Endothelial cell (in vitro differentiated cells): ENCODE data around the gene ZMYM2. TPM values are rescaled to one million over a fixed set of nuclear protein-coding genes. Genes with fewer than 3 reads are reported as not detected.

Source experiments
- DNase-seq: peaks from one replicate; pipeline ENCODE4 v3.0.0; 2021; ENCODE audit warnings: low spot score
- H3K27ac Mint-ChIP-seq: one replicate; pipeline ENCODE4 v1.8.0; 2021; ENCODE audit warnings: mixed read lengths, inconsistent platforms; ENCODE audit not compliant: unreplicated experiment
- H3K27me3 Mint-ChIP-seq: one replicate; pipeline ENCODE4 v1.8.0; 2021; ENCODE audit warnings: mild to moderate bottlenecking, moderate library complexity, mixed read lengths, inconsistent platforms; ENCODE audit not compliant: unreplicated experiment
- H3K36me3 Mint-ChIP-seq: one replicate; pipeline ENCODE4 v1.8.0; 2021; ENCODE audit warnings: mild to moderate bottlenecking, low read depth, mixed read lengths, inconsistent platforms; ENCODE audit not compliant: unreplicated experiment
- H3K4me1 Mint-ChIP-seq: one replicate; pipeline ENCODE4 v1.8.0; 2021; ENCODE audit warnings: mild to moderate bottlenecking, mixed read lengths, inconsistent platforms; ENCODE audit not compliant: unreplicated experiment
- H3K4me3 Mint-ChIP-seq: one replicate; pipeline ENCODE4 v1.8.0; 2021; ENCODE audit warnings: mild to moderate bottlenecking, mixed read lengths, inconsistent platforms; ENCODE audit not compliant: unreplicated experiment
- H3K9me3 Mint-ChIP-seq: one replicate; pipeline ENCODE4 v1.8.0; 2021; ENCODE audit warnings: mixed read lengths, inconsistent platforms; ENCODE audit not compliant: unreplicated experiment
- CTCF ChIP-seq: fragments of 200-600 bp; sonication (generic); IDR thresholded peaks from one replicate; pipeline ENCODE4 v1.5.0; 2021; ENCODE audit warnings: antibody characterized with exemption; ENCODE audit not compliant: unreplicated experiment
- total RNA-seq: library from RNA; stranded (reverse); fragmentation: NEBNext Ultra II Directional; extraction: Animal tissue kit (Norgen Biotek cat#: 25700); gene quantifications from one replicate; pipeline ENCODE4 v1.2.1, GENCODE V29; 2021; ENCODE audit not compliant: unreplicated experiment

Gene ZMYM2
- total RNA-seq, 1 donor from 2014 or later, result 124 TPM

- H3K9me3 Mint-ChIP-seq, result no peaks in the 10 kb centered on the region
- no peaks in the 10 kb centered on the region for H3K27me3 Mint-ChIP-seq
- DNase-seq, result no peak
- H3K27ac Mint-ChIP-seq, result peak overlapping the region; percentile 49
- H3K4me3 Mint-ChIP-seq, result no peak overlapping the region
- TF ChIP-seq CTCF, result no peak
- peaks cover 10% of the 10 kb centered on the region for H3K36me3 Mint-ChIP-seq
- peaks cover 6% of the 10 kb centered on the region for H3K4me1 Mint-ChIP-seq
These were observed 91.3 kb downstream of the ZMYM2 start for GRCh38 chr13:20049558-20050473.

GRCh38 chr13:20051366-20051765, 92.8 kb downstream of the ZMYM2 start:
- no peak for DNase-seq
- TF ChIP-seq CTCF, result no peak
- H3K27me3 Mint-ChIP-seq, result no peaks in the 10 kb centered on the region
- H3K4me3 Mint-ChIP-seq, result no peak overlapping the region
- H3K9me3 Mint-ChIP-seq, result no peaks in the 10 kb centered on the region
- H3K27ac Mint-ChIP-seq, result peak overlapping the region; percentile 17
- H3K36me3 Mint-ChIP-seq, result peaks cover 18% of the 10 kb centered on the region
- H3K4me1 Mint-ChIP-seq, result peaks cover 6% of the 10 kb centered on the region

- H3K9me3 Mint-ChIP-seq, result no peaks in the 10 kb centered on the region
- peaks cover 18% of the 10 kb centered on the region for H3K36me3 Mint-ChIP-seq
- TF ChIP-seq CTCF, result no peak
- H3K27me3 Mint-ChIP-seq, result no peaks in the 10 kb centered on the region
- DNase-seq, result no peak
- H3K4me3 Mint-ChIP-seq, result no peak overlapping the region
- no peak overlapping the region for H3K27ac Mint-ChIP-seq
- H3K4me1 Mint-ChIP-seq, result peaks cover 6% of the 10 kb centered on the region
These were observed 94.5 kb downstream of the ZMYM2 start for GRCh38 chr13:20053016-20053415.

- no peak for TF ChIP-seq CTCF
- Mint-ChIP-seq H3K27me3 (no peaks in the 10 kb centered on the region), H3K4me3 (no peak overlapping the region), H3K4me1 (peaks cover 6% of the 10 kb centered on the region), H3K27ac (no peak overlapping the region), H3K9me3 (no peaks in the 10 kb centered on the region), H3K36me3 (peaks cover 22% of the 10 kb centered on the region)
- DNase-seq, result no peak
These were observed 95.4 kb downstream of the ZMYM2 start for GRCh38 chr13:20053891-20054290.

GRCh38 chr13:20054586-20054985, 96.1 kb downstream of the ZMYM2 start:
- Mint-ChIP-seq H3K4me3 (no peak overlapping the region), H3K4me1 (peaks cover 1% of the 10 kb centered on the region), H3K27me3 (peaks cover 1% of the 10 kb centered on the region), H3K27ac (no peak overlapping the region), H3K36me3 (peaks cover 23% of the 10 kb centered on the region), H3K9me3 (no peaks in the 10 kb centered on the region)
- DNase-seq, result no peak
- no peak for TF ChIP-seq CTCF
